Panc1 (cell line): ENCODE results near the gene SLC8A1. TPM values are rescaled to one million over a fixed set of nuclear protein-coding genes. Genes with fewer than 3 reads are reported as not detected.

ENCODE experiments used
- ATAC-seq: fragments of 200-7000 bp; cut with Tn5 transposase; 2 replicates; pipeline ENCODE4 v1.9.1; 2020; ENCODE audit warnings: mild to moderate bottlenecking, moderate library complexity
- BruUV-seq: library from RNA; stranded (reverse); fragments of 400-500 nt; replicated peaks from 2 replicates; lab custom pipeline; 2021; lab: Mats Ljungman, UMichigan
- CTCF ChIA-PET: fragments of 300-600 bp; sonication (Branson Sonifier 250); formaldehyde crosslinking; loops from one replicate; lab custom pipeline; 2022; ENCODE audit warnings: antibody characterized with exemption; lab: Charles Lee
- POLR2A ChIA-PET: fragments of 300-600 bp; sonication (Branson Sonifier 250); formaldehyde crosslinking; loops from one replicate; lab custom pipeline; 2022; ENCODE audit warnings: antibody characterized with exemption; lab: Charles Lee
- DNase-seq: peaks from one replicate; pipeline ENCODE4 v3.0.0-alpha.2; 2010; ENCODE audit warnings: low read depth, low spot score
- H3K27ac ChIP-seq: 2 replicates; pipeline ENCODE4 v1.5.1; 2011; ENCODE audit warnings: mild to moderate bottlenecking, low read length, inconsistent platforms
- H3K27me3 ChIP-seq: fragments of 200-500 bp; sonication (Bioruptor generic); 2 replicates; pipeline ENCODE4 v1.6.0; 2014; ENCODE audit warnings: low read length, inconsistent platforms; ENCODE audit not compliant: control insufficient read depth, insufficient read depth
- H3K36me3 ChIP-seq: fragments of 200-500 bp; sonication (Bioruptor generic); 2 replicates; pipeline ENCODE4 v1.5.1; 2014; ENCODE audit warnings: inconsistent platforms, mild to moderate bottlenecking, low read length, moderate library complexity; ENCODE audit not compliant: control insufficient read depth, insufficient read depth
- H3K4me1 ChIP-seq: 2 replicates; pipeline ENCODE4 v1.5.1; 2011; ENCODE audit warnings: inconsistent platforms, mild to moderate bottlenecking, low read length, moderate library complexity; ENCODE audit not compliant: control insufficient read depth, insufficient read depth
- H3K4me3 ChIP-seq, 2 experiments: 2 replicates each; pipeline ENCODE4 v1.5.1; 2011 to 2012; ENCODE audit warnings: low read depth in 2 of 2, low read length in 2 of 2, mild to moderate bottlenecking in 2 of 2, inconsistent platforms in 1 of 2, moderate library complexity in 1 of 2
- H3K9me3 ChIP-seq: fragments of 200-500 bp; sonication (Bioruptor generic); 2 replicates; pipeline ENCODE4 v1.5.1; 2014; ENCODE audit warnings: low read depth, mild to moderate bottlenecking, inconsistent platforms, low read length, moderate library complexity; ENCODE audit not compliant: control insufficient read depth, insufficient read depth
- POLR2AphosphoS5 ChIP-seq: IDR thresholded peaks from 2 replicates; pipeline ENCODE4 v1.6.1; 2012; ENCODE audit warnings: mild to moderate bottlenecking, low read depth, low read length, moderate library complexity
- REST ChIP-seq, 2 experiments: IDR thresholded peaks; 2 replicates each; pipeline ENCODE4 v1.6.1; 2011 to 2012; ENCODE audit warnings: low read depth in 2 of 2, control low read depth in 1 of 2, low read length in 1 of 2, mild to moderate bottlenecking in 1 of 2, moderate library complexity in 1 of 2; ENCODE audit not compliant: insufficient read depth in 1 of 2
- SIN3A ChIP-seq: IDR thresholded peaks from 2 replicates; pipeline ENCODE4 v1.6.1; 2012; ENCODE audit warnings: low read depth, mild to moderate bottlenecking, low read length, moderate library complexity, borderline replicate concordance; ENCODE audit not compliant: insufficient read depth
- TCF7L2 ChIP-seq: IDR thresholded peaks from 2 replicates; pipeline ENCODE4 v1.6.1; 2011; ENCODE audit warnings: mild to moderate bottlenecking, low read depth, low read length, inconsistent platforms
- in situ Hi-C: cut with HindIII; loops from 2 replicates; pipeline ENCODE4 v1.10.0; 2016; ENCODE audit warnings: low sequenced_read_pairs, low pct_unique_long_range_greater_than_20kb
- intact Hi-C: fragments of 100-400 bp; cut with micrococcal nuclease; formaldehyde crosslinking; loops from one replicate; pipeline ENCODE4 v1.10.0; 2022; ENCODE audit not compliant: unreplicated experiment
- total RNA-seq: library from RNA; stranded (reverse); gene quantifications from one replicate; pipeline ENCODE4 v1.2.1, GENCODE V29; 2021; ENCODE audit not compliant: unreplicated experiment
- TF ChIP-seq, protein P1 (sequence below): fragments of 450-650 bp; IDR thresholded peaks from 2 replicates; pipeline ENCODE4 v1.5.1; 2017; ENCODE audit warnings: mild to moderate bottlenecking

SLC8A1 gene
- total RNA-seq, 1 experiment from 2014 or later: 0.59 TPM

GRCh38 chr2:40386177-40386576 lies 65.7 kb downstream of the SLC8A1 start:
- no peak for ATAC-seq
- in situ Hi-C loops (no loop called here), intact Hi-C loops (no loop called here)
- H3K27ac ChIP-seq: no peak overlapping the region
- POLR2A ChIA-PET: no interaction called here
- H3K4me1 ChIP-seq: no peaks in the 10 kb centered on the region
- H3K4me3 ChIP-seq: no peak overlapping the region
- H3K36me3 ChIP-seq: no peaks in the 10 kb centered on the region
- no peaks in the 10 kb centered on the region for H3K27me3 ChIP-seq
- CTCF ChIA-PET: no interaction called here
- BruUV-seq: no TSS peak
- TF ChIP-seq, protein P1, sequence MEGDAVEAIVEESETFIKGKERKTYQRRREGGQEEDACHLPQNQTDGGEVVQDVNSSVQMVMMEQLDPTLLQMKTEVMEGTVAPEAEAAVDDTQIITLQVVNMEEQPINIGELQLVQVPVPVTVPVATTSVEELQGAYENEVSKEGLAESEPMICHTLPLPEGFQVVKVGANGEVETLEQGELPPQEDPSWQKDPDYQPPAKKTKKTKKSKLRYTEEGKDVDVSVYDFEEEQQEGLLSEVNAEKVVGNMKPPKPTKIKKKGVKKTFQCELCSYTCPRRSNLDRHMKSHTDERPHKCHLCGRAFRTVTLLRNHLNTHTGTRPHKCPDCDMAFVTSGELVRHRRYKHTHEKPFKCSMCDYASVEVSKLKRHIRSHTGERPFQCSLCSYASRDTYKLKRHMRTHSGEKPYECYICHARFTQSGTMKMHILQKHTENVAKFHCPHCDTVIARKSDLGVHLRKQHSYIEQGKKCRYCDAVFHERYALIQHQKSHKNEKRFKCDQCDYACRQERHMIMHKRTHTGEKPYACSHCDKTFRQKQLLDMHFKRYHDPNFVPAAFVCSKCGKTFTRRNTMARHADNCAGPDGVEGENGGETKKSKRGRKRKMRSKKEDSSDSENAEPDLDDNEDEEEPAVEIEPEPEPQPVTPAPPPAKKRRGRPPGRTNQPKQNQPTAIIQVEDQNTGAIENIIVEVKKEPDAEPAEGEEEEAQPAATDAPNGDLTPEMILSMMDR: no peak
- no peak for DNase-seq
- 0 out of 2 replicates have a peak, but pooled peaks cover 4% of the 10 kb centered on the region for H3K9me3 ChIP-seq

GRCh38 chr2:40384714-40385113 lies 67.2 kb downstream of the SLC8A1 start:
- TF ChIP-seq TCF7L2 (no peak), REST (IDR thresholded peaks at IDR 0.05; ENCODE audit: insufficient read depth in 1 of 2, low read depth in 2 of 2, low read length in 1 of 2) (no peak), SIN3A (no peak), POLR2AphosphoS5 (no peak)
- TF ChIP-seq, protein P1: no peak
- POLR2A ChIA-PET: no interaction called here
- ATAC-seq (no peak), DNase-seq (no peak)
- in situ Hi-C loops (no loop called here), intact Hi-C loops (no loop called here)
- H3K4me1 ChIP-seq: no peaks in the 10 kb centered on the region
- peaks cover 4% of the 10 kb centered on the region; the same call in 1 of the 2 replicates for H3K9me3 ChIP-seq
- no peak overlapping the region for H3K4me3 ChIP-seq
- CTCF ChIA-PET: no interaction called here
- no TSS peak for BruUV-seq
- H3K36me3 ChIP-seq: no peaks in the 10 kb centered on the region
- no peaks in the 10 kb centered on the region for H3K27me3 ChIP-seq
- no peak overlapping the region for H3K27ac ChIP-seq
